Neural cell (in vitro differentiated cells): Measurements from ENCODE around the gene SETBP1.

Experiments
- EP300 ChIP-seq: fragments of 450-650 bp; conservative IDR thresholded peaks from 2 replicates; pipeline ENCODE4 v1.6.1; 2014; ENCODE audit warnings: antibody characterized with exemption, mild to moderate bottlenecking, moderate library complexity; ENCODE audit not compliant: poor library complexity, severe bottlenecking
- TF ChIP-seq, protein P1 (sequence below): fragments of 450-650 bp; IDR thresholded peaks from 2 replicates; pipeline ENCODE4 v1.5.1; 2014; ENCODE audit warnings: antibody characterized with exemption, mild to moderate bottlenecking, moderate library complexity; ENCODE audit not compliant: poor library complexity, severe bottlenecking

DNA sequence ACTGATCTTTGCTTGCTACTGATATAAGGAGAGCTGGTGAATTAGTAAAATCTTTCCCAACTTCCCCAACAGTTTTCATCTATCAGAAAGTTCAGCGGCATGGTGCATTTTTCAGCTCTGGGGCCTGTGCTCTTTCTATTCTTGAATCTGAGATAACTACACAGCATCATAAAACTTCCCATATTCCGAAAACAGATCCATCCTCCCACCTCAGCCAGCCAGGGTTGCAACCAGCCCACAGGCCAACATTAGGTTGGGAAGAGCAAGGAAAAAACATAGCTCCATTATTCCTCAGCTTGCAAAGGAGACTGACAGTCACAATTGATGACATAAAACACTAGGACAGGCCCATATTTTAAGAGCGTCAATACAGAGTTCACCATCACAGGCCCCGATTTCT lies 297.2 kb downstream of the SETBP1 start:
- no peak for TF ChIP-seq EP300
- TF ChIP-seq, protein P1, sequence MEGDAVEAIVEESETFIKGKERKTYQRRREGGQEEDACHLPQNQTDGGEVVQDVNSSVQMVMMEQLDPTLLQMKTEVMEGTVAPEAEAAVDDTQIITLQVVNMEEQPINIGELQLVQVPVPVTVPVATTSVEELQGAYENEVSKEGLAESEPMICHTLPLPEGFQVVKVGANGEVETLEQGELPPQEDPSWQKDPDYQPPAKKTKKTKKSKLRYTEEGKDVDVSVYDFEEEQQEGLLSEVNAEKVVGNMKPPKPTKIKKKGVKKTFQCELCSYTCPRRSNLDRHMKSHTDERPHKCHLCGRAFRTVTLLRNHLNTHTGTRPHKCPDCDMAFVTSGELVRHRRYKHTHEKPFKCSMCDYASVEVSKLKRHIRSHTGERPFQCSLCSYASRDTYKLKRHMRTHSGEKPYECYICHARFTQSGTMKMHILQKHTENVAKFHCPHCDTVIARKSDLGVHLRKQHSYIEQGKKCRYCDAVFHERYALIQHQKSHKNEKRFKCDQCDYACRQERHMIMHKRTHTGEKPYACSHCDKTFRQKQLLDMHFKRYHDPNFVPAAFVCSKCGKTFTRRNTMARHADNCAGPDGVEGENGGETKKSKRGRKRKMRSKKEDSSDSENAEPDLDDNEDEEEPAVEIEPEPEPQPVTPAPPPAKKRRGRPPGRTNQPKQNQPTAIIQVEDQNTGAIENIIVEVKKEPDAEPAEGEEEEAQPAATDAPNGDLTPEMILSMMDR: no peak
